ENCODE data around the gene CTTN. TPM values are rescaled to one million over a fixed set of nuclear protein-coding genes. Genes with fewer than 3 reads are reported as not detected.
"Not testable (repeated sequence)": the region's sequence is repeated elsewhere in the genome, so short reads cannot be mapped to it uniquely, and the experiment has no call there.

CTTN gene
- polyA plus RNA-seq, 3 donors: 174 to 238 (median 175) TPM

DNA sequence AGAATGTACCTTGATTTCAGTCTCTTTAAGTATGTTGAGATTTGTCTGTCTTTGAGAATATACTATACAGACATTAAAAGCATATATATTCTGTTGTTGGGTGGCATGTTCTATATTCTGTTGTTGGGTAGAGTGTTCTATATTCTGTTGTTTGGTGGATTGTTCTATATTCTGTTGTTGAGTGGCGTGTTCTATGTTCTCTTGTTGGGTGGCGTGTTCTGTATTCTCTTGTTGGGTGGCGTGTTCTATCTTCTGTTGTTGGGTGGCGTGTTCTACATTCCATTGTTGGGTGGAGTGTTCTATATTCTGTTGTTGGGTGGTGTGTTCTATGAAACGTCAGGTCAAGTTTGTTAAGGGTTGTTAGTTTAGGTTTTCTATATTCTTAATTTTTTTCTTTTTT lies 27.1 kb upstream of the CTTN start:
- DNase-seq (ENCODE audit: extremely low read depth in 1 of 11, low read depth in 9 of 11, low spot score in 4 of 11): no peak

DNA sequence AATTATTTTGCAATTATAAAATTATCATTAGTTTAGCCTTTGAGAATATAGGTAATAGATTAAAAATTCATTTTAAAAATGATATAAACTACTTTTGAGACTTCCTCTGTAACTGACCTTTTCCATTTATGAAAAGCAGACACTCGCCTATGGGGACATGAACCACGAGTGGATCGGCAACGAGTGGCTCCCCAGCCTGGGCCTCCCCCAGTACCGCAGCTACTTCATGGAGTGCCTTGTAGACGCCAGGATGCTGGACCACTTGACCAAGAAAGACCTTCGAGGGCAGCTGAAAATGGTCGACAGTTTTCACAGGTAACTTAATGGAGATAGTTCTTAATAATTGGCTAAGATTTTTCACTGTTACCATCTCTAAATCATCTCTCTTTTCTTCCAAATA lies 26.3 kb upstream of the CTTN start:
- DNase-seq (ENCODE audit: extremely low read depth in 1 of 11, low read depth in 9 of 11, low spot score in 4 of 11): no peak

DNA sequence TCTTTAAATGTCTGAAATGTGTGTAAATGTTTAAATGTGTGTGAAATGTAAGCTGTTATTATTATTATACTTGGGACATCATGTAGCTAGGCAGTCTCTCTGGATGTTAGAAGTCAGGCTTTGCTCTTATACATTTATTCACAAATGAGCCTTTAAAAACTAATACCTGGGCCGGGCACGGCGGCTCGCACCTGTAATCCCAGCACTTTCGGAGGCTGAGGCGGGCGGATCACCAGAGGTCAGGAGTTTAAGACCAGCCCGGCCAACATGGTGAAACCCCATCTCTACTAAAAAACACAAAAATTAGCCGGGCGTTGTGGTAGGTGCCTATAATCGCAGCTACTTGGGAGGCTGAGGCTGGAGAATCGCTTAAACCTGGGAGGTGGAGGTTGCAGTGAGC lies 21.7 kb upstream of the CTTN start:
- DNase-seq (ENCODE audit: extremely low read depth in 1 of 11, low read depth in 9 of 11, low spot score in 4 of 11): no peak

DNA sequence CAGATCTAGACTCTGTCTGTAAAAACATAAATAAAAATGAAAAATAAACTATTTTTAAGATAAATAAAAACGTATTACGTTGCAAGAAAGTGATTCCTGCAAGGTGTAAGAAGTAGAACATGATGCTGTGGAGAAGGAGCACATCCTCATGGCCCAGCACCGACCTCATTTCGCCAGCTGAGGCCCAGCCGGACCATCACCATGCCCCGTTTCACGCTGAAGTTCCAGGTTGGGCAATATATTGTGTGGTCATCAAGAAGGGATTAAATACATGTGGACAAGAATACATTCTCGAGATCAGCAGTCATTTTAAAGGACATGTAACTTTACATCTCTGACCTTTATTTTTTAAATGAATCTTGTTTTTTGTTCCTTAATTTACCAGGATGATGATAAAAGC lies 20.7 kb upstream of the CTTN start:
- no peak for DNase-seq (ENCODE audit: extremely low read depth in 1 of 11, low read depth in 9 of 11, low spot score in 4 of 11)

DNA sequence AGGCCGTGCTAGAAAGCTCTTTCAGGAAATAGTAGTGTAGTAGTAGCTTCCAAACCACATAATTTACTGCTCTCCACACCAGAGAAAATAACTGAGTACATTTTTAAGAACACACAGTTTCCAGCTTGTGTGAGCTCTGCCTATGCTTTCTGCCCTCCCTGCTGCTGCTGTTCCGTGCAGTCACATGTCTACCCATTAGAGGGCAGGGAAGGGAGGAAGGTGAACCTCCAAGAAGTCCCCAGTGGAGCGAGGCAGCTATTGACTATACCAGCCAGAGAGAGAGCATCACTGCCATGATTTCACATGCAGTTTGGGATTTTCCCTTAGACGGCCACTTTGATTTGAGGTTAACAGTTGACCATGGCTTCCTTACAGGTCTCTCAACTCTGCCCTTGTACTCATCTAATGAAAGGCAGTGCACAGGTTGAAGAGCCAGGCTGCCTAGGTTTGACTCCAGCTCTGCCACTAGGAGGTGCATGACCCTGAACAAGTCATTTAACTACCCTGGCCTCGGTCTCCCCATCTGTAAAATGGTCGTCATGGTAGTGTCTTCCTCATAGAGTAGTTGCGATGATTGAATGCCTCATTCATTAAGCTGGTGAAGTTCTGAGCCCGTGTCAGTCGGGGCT lies 19.7 kb upstream of the CTTN start:
- no peak for DNase-seq (ENCODE audit: extremely low read depth in 1 of 11, low read depth in 9 of 11, low spot score in 4 of 11)

DNA sequence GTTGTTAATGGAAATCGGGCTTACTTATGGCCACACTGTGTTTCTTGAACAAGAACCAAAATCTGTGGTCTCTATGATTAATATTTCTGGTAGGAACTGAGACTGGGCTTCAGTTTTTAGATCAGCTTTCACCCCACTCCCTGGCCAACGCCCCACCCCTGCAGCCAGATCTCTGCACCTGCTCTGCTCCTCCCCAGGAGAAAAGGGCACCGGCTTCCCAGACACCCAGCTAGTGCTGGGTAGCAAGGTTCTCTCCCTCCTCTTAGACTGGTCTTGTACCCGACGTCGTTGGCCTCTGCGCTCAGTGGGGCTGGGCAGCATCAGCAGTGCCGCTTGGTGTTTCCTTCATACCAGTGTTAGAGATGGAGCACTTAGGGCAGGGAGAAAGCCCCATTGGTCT lies 17.0 kb upstream of the CTTN start:
- no peak for DNase-seq (ENCODE audit: extremely low read depth in 1 of 11, low read depth in 9 of 11, low spot score in 4 of 11)

DNA sequence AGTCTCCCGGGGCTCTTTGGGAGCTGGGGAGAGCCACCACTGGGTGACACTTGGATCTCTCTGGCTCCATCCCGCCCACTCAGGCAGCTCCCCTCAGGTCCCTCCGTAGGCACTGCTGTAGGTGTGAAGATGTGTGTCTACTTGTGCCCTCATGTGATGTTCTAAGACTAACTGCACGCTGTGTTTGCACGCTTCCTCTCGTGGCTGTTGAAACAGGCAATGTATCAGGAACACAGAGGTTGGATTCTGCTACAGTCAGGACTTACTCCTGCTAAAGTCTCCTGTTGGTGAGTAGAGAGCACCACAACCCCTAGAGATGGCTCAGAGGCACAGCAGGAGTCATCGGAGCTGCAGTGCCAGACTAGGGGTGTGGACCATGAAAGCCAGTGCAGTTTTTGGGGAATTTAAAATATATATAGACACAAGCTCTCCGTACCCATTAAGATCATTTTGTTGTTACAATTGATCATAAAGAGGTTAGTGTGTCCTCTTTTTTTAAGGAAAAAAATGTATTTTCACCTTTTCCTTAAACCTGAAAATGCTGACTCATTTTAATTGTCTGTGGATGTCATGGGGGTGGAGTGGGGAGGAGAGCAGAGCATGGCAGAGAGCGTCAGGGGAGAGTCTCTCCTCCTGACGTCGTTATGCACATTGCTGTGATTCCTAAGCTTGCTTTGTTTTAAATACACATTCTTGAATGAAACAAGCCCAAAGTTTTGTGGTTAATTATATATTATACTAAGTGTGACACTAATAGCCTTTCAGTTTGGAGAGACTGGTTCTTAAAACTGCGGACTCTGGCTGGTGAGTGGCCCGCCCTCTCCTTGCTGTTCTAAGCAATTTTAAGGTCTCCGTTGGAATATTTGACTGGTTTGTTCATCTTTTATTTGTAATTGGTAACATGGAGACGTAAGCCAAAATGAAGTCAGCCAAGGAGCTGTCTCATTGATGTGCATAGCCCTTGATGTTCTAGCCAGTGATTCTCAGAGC lies 16.2 kb upstream of the CTTN start:
- no peak for DNase-seq (ENCODE audit: extremely low read depth in 1 of 11, low read depth in 9 of 11, low spot score in 4 of 11)

DNA sequence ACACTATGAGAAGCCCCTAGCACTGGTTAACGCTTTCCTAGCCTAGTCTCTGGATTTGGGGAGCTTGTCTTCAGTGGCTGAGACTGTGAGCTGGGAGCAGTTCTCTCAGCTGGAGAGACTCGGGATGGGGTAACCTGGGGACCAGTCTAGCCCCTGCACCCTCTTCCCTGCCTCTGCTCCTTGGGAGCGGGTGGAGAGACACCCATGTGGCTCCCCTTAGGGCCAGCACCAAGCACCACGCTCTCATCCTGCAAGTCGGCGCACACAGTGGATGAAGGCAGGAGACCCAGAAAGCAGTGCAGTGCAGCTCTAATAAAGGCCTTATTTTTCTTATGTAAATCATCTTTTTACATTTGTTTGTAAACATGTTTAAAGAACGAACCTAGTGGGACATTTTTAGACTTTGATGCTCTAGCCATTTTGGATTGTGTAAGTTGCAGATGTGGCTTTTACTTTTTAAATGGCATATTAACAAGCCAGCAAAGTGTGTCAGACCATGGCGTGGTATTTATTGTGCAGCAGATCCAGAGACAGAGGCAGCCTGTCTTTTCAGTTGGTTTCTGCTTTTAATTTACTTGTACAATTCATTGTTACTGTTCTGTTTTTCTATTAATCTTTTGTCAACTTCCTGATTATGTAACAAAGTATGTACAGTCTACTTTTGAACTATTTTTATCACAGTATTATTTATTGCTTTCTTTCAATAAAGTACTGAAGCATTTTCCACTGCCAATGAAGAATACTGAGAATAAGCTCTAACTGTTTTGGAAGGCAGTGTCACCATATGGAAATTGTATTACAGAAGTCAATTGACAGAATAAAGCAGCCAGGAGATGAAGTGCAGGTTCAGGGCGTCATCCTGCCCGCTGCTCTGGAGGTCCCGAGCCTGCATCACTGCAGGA lies 14.4 kb upstream of the CTTN start:
- no peak for DNase-seq (ENCODE audit: extremely low read depth in 1 of 11, low read depth in 9 of 11, low spot score in 4 of 11)

DNA sequence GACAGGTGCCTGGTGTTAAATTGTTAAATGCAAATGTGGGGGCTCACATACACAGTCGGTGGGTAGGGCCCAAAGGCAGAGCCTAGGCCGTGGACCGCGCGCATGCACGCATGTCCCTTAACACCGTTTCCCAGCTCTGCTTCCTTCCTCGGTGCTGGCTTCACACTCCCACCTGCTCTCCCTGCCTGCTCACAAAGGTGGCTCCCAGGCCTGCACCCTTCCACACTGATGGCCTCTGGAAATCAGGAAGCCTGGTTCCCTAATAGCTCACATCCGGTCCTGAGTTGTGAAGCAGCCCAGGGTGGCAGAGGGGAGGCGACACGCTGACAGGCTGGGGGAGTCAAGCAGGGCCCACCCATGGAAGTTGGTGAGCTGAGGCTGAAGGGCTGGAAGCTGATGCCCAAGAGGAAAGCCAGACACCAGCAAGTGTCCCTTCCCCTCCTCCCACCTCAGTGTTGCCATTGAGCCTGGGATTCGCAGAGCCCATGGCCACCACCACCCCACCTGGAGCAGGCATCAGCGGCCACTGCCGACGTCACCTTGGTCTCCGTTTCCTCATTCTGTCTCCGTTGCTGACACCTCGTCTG lies 13.7 kb upstream of the CTTN start:
- no peak for DNase-seq (ENCODE audit: extremely low read depth in 1 of 11, low read depth in 9 of 11, low spot score in 4 of 11)

DNA sequence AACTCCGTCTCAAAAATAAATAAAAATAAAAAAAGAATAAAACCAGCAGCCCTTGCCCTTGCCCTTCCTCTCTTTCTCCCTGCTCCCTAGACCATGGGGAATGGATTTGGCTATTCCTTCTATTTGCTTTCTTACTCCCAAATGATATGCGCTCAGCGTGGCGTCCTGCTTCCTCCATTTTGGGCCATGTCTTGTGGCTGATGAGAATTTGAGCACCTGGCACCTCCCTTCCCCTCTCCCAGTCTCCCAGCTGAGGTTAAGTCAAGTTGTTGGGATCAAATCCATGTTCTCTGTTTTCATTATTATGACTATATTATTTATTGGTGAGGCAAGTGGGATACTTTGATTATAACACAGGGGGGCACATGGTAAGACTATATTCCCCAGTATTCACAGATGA lies 10.8 kb upstream of the CTTN start:
- DNase-seq (ENCODE audit: extremely low read depth in 1 of 11, low read depth in 9 of 11, low spot score in 4 of 11): no peak

DNA sequence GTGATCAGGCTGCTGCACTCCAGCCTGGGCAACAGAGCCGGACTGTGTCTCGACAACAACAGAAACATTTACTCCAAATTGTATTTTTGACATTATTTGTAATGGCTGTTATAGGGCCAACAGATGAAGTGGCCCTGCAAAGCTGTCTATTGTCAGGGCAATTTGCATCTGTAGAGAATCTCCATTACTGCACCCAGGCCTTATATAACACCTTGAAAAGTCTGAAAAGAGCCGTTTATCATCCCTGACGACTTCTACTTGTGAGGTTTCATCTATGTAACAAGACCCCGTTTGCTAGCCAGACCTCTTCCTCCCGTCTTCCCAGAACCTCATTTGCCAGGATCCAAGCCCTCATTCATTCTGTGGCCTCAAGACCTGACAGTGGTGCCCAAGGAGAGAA lies 9.1 kb upstream of the CTTN start:
- no peak for DNase-seq (ENCODE audit: extremely low read depth in 1 of 11, low read depth in 9 of 11, low spot score in 4 of 11)

DNA sequence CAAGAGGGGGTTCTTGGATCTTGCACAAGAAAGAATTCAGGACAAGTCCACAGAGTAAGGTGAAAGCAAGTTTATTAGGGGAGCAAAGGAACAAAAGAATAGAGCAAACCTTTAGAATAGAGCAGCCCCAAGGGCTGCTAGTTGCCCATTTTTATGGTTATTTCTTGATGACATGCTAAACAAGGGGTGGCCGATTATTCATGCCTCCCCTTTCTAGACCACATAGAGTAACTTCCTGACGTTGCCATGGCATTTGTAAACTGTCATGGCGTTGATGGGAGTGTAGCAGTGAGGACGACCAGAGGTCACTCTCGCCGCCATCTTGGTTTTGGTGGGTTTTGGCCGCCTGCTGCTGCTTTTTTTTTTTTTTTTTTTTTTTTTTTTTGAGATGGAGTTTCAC lies 7.4 kb upstream of the CTTN start:
- not testable (repeated sequence) for DNase-seq (ENCODE audit: extremely low read depth in 1 of 11, low read depth in 9 of 11, low spot score in 4 of 11)

DNA sequence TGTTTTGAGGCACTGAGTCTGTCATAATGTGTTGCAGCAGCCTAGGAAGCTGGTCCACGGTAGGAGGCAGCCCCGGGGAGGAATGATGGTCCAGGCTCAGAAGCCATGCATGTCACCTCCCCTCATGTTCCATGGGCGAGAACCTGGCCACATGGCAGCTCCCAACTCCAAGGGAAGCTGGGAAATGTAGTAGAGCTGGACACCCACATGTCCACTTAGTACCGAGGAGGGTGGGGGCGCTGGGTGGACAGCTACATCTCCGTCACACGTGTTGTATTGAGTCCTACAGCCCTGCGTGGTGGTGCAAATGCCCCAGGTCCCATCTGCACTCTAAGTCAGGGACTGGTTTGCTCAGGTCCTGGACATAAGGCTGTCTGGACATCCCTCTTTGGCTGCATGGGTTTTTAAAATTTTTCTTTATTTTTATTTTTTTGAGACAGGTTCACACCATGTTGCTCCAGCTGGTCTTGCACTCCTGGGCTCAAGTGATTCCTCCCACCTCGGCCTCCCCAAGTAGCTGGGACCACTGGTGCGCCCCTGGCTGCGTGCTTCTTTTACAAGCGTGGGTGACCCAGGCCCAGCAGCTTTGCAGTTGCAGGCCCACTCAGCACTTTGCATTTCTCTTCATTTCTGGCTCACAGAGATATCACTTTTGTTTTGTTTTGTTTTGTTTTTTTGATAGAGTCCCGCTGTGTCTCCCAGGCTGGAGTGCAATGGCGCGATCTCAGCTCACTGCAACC lies 3.9 kb upstream of the CTTN start:
- no peak for DNase-seq (ENCODE audit: extremely low read depth in 1 of 11, low read depth in 9 of 11, low spot score in 4 of 11)

DNA sequence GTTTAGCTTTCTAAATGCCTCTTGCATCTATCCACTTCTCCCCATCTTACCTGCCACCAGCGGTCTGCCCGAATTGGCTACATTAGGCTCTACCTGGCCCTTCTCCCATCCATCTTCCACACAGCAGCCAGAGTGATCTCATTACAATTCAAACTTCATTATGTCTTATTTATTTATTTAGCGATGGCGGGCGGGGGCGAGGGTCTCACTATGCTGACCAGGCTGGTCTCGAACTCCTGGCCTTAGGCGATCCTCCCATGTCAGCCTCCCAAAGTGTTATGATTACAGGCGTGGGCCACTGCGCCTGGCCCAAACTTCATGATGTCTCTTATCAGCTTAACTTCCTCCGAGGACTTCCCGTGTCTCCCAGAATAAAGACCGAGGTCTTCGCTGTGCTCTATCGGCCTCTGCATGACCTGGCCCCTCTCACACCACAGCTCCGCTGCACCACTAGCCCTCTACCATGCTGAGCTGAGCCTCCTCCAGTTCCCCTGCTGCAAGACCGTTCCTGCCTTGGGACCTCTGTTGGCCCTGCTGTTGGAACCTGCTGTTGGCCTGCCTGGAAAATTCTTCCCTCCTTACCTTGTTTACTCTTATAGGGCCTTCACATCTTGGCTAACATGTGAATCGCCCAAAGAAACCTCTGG lies 870 bp upstream of the CTTN start:
- DNase-seq (ENCODE audit: extremely low read depth in 1 of 11, low read depth in 9 of 11, low spot score in 4 of 11): no peak

DNA sequence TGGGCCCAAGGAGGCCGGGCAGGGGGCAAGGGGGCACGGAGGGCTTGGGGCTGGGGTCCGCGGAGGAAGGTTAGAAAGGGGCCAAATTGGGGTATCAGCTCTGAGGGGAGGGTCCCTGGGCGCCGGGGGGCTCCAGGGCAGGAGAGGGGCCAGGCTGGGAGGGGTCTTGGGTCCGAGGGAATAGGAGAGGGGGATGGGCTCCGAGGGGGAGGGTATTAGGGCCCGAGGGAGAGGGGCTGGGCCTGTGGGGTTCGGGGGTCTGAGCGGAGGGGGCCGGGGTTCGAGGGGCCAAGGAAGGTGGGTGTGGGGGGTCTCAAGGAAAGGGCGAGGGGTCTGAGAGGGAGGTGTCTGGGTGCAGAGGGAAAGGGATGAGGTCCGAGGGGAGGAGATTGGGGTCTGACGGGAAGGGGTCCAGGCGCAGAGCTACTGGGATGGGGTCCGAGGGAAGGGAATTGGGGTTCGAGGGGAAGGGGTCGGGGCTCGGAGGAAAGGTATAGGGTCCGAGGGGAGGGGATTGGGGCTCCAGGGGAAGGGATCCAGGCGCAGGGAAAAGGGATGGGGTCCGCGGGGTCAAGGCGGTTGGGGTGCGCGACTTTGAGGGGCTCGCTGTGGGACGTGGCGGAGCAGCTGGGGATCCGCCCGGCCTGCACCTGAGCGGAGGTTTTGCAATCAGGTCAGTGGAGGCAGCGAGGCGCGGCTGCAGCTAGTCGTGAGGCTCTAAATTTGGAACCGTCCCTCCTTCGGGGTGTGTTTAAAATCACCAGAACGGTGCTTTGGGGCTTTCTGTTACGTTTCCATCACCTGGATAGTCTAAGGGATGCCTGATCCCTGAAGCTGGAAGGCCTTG lies 728 bp downstream of the CTTN start:
- no peak for DNase-seq (ENCODE audit: extremely low read depth in 1 of 11, low read depth in 9 of 11, low spot score in 4 of 11)

DNA sequence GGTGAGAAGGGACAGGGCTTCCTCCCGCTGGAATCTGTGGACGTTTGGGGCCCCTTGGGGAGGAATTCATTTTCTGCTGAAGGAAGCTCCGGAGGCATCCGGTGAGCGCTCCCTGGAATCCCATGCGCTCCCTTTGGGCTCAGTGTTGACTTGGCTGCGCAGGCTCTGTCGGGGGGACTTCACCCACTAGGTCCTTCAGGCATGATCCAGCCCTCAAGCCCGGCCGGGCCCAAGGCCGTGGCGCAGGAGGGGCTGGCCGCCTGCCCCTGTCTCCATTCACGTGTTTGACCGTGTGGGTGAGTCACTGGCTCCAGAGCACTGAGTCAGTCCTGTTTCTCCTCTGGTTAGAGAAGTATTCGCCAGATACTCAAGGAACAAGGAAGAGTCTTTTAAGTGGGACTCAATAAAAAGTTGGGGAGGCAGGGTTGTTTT lies 1.4 kb downstream of the CTTN start:
- DNase-seq (ENCODE audit: extremely low read depth in 1 of 11, low read depth in 9 of 11, low spot score in 4 of 11): peak in 1 of 11 donors; percentile 45

DNA sequence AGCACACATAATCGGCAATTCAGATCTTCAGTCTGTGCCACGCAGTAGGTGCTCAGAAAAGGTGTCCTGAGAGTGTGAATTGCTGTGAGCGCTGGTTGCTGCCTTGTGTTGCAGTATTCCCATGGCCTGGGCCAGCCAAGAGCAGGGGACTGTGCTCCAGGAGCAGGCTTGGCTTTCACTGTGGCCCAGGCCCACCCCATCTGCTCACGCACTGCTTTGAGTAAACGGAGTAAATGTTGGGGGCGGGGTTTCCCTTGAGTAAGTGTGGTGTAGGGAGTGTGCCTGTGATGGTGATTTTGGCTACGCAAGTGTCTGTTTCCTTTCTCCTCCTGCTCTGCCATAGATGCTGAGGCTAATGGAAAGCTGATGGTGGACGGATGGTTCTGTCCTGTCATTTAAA lies 2.3 kb downstream of the CTTN start:
- no peak for DNase-seq (ENCODE audit: extremely low read depth in 1 of 11, low read depth in 9 of 11, low spot score in 4 of 11)
